Stimulated activated naive B cell treated with anti-CD40 and anti-IgM and Interleukin-4, amounts not matched to agents 10 μg/mL and 1 μg/mL and 100 μg/mL, for 72 hours (primary cell): ENCODE results near the gene APRT.

Experiments used
- ATAC-seq, 2 donors: fragments of 150-1000 bp; cut with Tn5 transposase; replicated peaks; 2 replicates each; pipeline ENCODE4 v1.10.0; 2021; ENCODE audit warnings: moderate library complexity in 1 of 2
- DNase-seq: peaks from one replicate; pipeline ENCODE4 v3.0.0; 2021
- H3K27ac Mint-ChIP-seq: one replicate; pipeline ENCODE4 v1.8.0; 2022; ENCODE audit warnings: mild to moderate bottlenecking, mixed read lengths
- H3K27me3 Mint-ChIP-seq, 2 donors: one replicate each; pipeline ENCODE4 v1.8.0; 2022; ENCODE audit warnings: mixed read lengths in 2 of 2
- H3K36me3 Mint-ChIP-seq, 2 donors: one replicate each; pipeline ENCODE4 v1.8.0; 2022; ENCODE audit warnings: mixed read lengths in 2 of 2, mild to moderate bottlenecking in 1 of 2
- H3K4me1 Mint-ChIP-seq, 2 donors: one replicate each; pipeline ENCODE4 v1.8.0; 2022; ENCODE audit warnings: mixed read lengths in 2 of 2, mild to moderate bottlenecking in 1 of 2
- H3K4me3 Mint-ChIP-seq, 2 donors: one replicate each; pipeline ENCODE4 v1.8.0; 2022; ENCODE audit warnings: mild to moderate bottlenecking in 2 of 2, mixed read lengths in 2 of 2, moderate library complexity in 1 of 2
- H3K9me3 Mint-ChIP-seq, 2 donors: one replicate each; pipeline ENCODE4 v1.8.0; 2022; ENCODE audit warnings: mixed read lengths in 2 of 2, mild to moderate bottlenecking in 1 of 2

The APRT gene

DNA sequence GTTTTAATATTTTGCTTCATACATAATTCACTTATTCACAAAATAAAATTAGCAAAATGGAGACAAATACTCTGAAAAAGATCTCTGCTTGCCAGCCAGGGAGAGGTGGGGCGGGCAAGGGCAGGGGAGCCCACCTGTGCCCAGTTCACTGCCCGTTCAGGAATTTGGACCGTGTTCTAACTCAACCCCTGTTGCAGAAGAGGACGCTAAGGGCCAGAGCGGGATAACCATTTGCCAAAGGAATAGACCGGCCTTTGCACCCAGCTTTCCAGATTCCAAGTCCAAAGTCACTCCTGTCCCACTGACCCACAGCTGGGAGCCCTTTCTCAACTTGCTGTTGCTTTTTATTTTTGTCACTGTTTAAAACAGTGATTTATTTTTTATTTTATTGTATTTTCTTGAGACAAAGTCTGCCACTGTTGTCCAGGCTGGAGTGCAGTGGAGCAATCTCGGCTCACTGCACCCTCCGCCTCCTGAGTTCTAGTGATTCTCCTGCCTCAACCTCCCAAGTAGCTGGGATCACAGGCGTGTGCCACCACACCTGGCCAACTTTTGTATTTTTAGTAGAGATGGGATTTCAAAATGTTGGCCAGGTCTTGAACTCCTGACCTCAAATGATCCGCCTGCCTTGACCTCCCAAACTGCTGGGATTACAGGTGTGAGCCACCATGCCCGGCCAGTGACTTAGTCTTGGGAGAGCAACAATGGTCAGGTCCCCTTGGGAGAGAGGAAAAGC is 24.0 kb downstream of the APRT start:
- H3K27ac Mint-ChIP-seq, result no peak overlapping the region
- H3K4me1 Mint-ChIP-seq, result peaks cover 23 to 46% of the 10 kb centered on the region in 2 donors

DNA sequence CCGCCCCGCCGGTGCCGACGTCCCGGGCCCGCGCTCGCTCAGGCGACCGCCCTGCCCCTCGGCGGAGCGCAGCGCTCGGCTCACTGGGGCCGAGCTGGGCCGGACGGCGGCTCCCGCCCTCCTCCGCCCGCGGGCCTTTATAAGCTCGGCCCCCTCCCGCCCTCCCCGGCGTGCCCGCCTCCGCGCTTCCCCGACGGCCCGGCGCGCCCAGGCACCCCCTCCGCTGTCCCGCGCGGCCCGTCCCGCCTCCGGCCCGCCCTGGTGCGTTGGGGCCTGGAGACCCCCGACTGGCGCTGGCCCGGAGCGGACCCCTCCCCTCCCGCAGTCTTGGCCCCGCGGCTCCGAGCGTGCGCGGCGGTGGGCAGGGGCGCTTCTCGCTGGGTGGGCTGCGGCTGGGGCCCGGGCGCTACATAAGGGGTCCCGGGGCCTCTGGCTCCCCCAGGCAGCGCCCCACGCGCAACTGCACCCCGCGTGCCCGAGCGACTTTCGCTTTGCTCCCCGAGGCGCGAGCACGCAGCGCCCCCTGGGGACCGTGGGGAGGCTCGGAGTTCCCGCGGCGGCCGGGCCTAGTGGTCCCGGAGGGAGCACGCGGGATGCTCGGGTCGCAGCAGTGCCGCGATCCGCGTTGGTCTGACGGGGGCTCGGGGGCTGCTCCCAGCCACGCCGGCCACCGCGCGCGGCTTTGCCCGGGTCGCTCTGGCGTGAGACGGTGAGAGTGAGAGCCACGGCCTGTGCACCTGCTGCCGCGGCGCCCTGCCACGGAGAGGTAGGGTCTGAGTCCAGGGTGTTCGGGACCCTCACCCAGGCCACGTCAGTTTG is 26.4 kb downstream of the APRT start, which contains the start of gene PIEZO1:
TSS of gene PIEZO1 (minus strand) at position 115 of the 819 bp plus-strand sequence. CDS start 256 bp downstream, outside the sequence.
- H3K27me3 Mint-ChIP-seq, result no peaks in the 10 kb centered on the region

More for the DNA sequence above, 24.0 kb downstream of the APRT start:
- Mint-ChIP-seq H3K9me3 (no peaks in the 10 kb centered on the region), H3K4me3 (no peak overlapping the region), H3K27me3 (no peaks in the 10 kb centered on the region), H3K36me3 (no peaks in the 10 kb centered on the region)
- no peak for DNase-seq
- no peak for ATAC-seq

DNA sequence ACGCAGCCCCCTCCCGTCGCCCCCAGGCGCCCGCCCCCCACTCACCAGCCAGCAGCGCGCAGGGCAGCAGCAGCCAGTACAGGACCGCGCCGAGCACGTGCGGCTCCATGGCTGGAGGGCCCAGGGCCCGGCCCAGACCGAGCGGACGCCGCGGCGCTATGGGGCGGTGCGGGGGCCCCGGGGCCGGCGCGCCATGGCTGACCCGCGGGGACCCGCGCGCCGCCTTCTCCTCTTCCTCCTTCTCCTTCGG is 26.9 kb downstream of the APRT start:
- no peaks in the 10 kb centered on the region for H3K36me3 Mint-ChIP-seq
- H3K27ac Mint-ChIP-seq, result no peak overlapping the region
- peaks cover 36 to 46% of the 10 kb centered on the region in 2 donors for H3K4me1 Mint-ChIP-seq
- DNase-seq, result no peak
- ATAC-seq, result peak; percentile 26 to 40
- H3K9me3 Mint-ChIP-seq, result no peaks in the 10 kb centered on the region
- peak overlapping the region; percentile 66 to 86 for H3K4me3 Mint-ChIP-seq
- no peaks in the 10 kb centered on the region for H3K27me3 Mint-ChIP-seq

More for the DNA sequence above, 26.4 kb downstream of the APRT start, which contains the start of gene PIEZO1:
- Mint-ChIP-seq H3K36me3 (no peaks in the 10 kb centered on the region), H3K4me1 (peaks cover 33 to 46% of the 10 kb centered on the region in 2 donors), H3K27ac (peak within 1 kb of the TSS; percentile 90), H3K9me3 (no peaks in the 10 kb centered on the region), H3K4me3 (peak within 1 kb of the TSS; percentile 66 to 86)
- peak; percentile 62 for DNase-seq
- peak; percentile 32 to 56 for ATAC-seq

DNA sequence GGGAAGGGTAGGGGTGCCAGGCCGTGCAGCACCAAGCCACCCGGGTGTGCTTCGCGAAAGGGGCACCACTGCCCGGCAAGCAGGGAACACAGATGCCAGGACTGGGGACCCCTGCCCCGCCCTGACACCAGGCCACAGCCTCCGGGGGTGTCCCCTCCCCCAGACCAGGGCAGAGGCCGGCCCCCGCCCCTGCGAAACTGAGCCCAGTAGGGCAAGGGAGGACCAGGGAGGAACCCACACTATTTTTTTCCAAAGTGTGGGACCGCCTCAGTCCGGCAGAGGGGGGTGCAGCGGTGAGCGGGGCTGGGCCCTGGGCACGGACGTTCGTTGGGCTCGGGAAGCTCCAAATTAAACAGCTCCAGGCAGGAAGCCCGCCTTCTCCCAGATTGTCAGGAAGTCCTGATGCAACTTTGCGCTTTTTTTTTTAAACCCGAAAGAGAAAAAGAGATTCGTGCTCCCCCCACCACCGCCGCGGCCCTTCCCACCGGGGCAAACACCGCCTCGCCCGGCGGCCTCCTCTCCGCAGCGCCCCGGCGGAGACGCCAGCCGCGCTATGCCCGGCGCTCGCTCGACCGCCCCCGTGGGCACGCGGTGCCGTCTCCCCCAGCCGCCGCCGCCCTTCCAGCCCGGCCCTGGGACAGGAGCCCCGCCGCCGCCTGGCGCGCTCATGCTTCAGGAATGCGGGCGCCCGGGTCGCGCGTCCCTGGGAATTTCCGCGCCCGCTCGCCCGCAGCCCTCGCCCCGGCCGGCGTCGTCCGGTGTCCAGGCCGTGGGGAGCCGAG is 27.5 kb downstream of the APRT start:
- H3K4me3 Mint-ChIP-seq, result peak overlapping the region; percentile 66 to 86
- H3K36me3 Mint-ChIP-seq, result no peaks in the 10 kb centered on the region
- ATAC-seq (peak; percentile 26 to 41), DNase-seq (no peak)
- H3K27me3 Mint-ChIP-seq, result no peaks in the 10 kb centered on the region
- peak overlapping the region; percentile 90 for H3K27ac Mint-ChIP-seq
- no peaks in the 10 kb centered on the region for H3K9me3 Mint-ChIP-seq
- H3K4me1 Mint-ChIP-seq, result peaks cover 36 to 45% of the 10 kb centered on the region in 2 donors

DNA sequence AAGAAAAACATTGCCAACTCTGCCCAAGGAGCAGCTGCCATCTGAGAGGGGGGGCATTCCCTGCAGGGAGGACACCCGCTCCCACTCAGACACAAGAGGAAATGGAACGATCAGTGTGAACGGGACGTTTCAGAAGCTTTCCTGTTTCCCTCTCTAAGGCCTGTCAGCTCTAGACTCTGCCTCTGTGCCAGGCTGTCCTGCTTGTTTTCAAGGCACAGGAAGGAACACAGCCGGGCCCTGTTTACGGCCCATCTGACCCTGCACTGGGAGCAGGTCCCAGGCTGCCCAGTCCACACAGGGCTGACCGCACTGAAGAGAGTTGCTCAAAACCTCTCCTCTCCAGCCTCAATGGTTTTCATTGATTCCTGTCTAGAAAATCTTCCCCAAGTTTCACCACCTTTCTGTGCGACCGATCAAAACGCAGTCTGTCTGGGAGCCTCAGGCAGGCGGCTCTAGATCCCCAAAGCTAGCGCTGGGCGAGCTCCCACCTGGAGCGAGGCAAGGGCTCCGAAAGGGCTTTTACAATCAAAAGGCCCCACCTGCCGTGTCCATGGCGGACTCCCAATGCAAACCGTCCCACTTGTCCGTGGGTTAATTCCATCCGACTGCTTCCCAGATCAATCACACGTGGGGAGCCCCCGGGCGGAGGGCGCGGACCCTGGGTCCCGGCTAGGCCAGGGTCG is 28.2 kb downstream of the APRT start:
- no peak for DNase-seq
- peak overlapping the region; percentile 66 to 86 for H3K4me3 Mint-ChIP-seq
- H3K27ac Mint-ChIP-seq, result peak overlapping the region; percentile 53
- no peak for ATAC-seq
- no peaks in the 10 kb centered on the region for H3K27me3 Mint-ChIP-seq
- H3K36me3 Mint-ChIP-seq, result no peaks in the 10 kb centered on the region
- peaks cover 37 to 50% of the 10 kb centered on the region in 2 donors for H3K4me1 Mint-ChIP-seq
- no peaks in the 10 kb centered on the region for H3K9me3 Mint-ChIP-seq

DNA sequence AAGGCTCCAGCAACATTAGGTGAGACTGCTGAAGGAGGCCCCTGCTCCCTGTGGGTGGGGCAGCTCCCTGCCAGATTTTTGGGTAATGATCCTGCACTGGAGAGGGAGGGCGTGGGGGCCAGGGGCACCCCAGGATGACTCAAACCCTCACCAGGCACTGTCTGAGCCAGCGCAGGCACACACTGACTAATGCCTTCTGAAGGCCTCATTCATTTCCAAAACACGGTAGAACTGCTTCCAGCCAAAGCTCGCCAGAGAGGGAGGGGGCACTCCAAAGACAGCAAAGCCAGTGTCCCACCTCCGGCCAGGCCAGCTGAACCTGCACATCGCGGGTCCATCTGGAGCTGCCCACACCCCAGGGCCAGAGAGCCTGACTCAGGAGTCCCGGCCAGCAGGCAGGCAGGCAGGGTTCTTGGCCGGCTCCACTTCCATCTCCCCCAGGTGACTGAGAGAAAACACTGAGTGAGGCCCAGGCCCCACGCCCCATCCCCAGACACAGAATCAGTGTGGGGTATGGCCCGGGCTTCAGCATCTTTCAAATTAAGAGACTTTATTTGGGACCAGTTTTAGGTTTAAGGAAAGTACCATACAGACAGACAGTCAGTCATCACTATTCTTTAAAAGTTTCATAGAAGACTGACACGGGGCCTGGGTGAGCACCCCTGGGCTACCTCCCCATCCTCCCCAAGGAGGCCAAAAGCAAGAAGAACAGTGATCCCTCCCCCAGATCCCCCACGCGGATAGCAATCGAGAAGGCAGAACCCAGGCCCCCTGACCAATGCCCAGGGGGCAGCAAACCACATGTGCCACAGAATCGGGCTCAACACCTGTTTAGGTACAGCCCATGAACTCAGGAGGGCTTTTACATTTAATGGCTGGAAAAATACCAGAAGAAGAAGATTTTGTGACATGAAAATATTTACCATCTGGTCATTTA is 29.0 kb downstream of the APRT start:
- peaks cover 2% of the 10 kb centered on the region in 2 donors for H3K36me3 Mint-ChIP-seq
- H3K9me3 Mint-ChIP-seq, result no peaks in the 10 kb centered on the region
- no peak for DNase-seq
- peak overlapping the region; percentile 11 for H3K27ac Mint-ChIP-seq
- peaks cover 45 to 59% of the 10 kb centered on the region in 2 donors for H3K4me1 Mint-ChIP-seq
- peak overlapping the region; percentile 66 to 86 for H3K4me3 Mint-ChIP-seq
- peak; percentile 23 to 40 for ATAC-seq
- no peaks in the 10 kb centered on the region for H3K27me3 Mint-ChIP-seq

DNA sequence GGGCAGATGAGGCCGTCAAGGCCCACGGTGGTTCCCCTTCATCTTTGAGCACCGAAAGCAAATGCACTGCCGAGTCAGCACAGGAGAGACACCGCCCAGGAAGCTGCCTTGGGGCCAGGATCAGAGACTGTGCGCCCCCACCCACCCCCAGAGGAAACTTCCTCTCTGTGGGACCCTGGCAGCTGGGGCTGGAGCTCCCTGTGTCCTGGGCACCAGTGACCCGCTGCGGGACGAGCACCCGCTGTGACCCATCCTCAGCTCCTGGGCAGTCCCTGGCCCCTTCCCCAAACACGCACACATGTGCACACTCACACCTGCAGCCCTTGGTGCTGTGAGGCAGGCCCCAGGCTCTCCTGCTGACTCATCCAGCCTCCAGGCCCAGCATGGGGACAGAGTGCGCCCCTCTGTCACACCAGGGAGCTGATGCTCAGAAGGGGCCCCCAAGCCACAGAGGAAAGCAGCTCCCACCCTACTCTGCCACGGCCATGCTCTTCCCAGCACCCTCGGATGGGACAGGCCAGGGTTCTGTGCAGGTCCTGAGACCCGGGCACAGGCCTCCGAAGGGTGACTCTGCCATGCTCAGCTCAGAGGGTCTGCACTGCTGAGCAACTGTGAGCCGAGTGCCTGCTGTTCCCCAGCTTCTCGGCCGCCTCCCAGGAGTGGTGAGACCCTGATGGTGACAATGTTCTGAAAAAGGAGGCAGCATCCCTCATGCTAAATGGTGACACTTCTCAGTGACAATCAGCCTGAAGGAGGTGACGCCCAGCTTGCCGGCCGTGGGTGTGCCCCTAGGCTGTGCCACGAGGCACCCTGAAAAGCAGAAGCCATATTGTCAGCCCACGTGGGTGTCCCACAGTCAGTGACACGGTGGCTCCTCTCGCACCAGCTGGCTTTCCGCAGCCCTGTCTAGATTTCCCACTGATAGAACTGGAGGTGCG is 30.3 kb downstream of the APRT start:
- no peak for DNase-seq
- peaks cover 50 to 62% of the 10 kb centered on the region in 2 donors for H3K4me1 Mint-ChIP-seq
- ATAC-seq, result peak; percentile 48 to 63

DNA sequence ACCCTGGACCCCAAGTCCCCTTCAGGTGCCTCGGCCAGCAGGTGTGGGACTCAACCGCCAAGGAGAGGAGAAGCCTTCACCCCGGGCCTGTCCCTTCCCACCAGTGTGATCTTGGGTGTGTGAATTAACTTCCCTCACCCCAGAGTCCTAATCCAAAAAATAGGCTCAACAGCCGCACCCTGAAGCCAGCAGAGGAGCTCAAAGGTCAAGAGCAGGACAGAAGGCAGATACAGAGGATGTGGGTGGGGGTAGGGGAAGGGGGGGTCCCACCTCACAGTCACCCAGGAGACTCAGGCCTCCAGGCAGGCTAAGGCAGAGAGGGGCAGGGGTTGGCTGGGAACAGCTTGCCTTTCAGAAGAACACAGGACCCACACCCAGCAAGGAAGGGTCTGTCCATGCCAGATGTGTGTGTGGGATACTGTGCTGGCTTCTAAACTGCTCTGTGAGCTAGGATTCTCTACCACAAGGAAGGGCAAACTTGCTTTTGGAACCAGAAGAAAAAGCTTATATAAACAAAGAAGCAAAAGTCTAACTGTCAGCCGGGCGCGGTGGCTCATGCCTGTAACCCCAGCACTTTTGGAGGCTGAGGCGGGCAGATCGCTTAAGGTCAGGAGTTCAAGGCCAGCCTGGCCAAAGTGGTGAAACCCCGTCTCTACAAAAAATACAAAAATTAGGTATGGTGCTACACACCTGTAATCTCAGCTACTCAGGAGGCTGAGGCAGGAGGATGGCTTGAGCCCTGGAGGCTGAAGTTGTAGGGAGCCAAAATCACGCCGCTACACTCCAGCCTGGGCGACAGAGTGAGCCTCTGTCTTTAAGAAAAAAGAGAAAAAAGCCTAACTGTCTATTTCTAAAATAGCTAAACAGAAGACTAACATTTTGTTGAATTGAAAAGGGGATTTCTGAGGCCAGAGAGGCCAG is 31.3 kb downstream of the APRT start:
- H3K27me3 Mint-ChIP-seq, result no peaks in the 10 kb centered on the region
- DNase-seq (no peak), ATAC-seq (peak in 1 of 2 donors; percentile 0)
- peak overlapping the region; percentile 77 for H3K27ac Mint-ChIP-seq
- H3K4me3 Mint-ChIP-seq, result peak overlapping the region; percentile 66 to 86
- no peaks in the 10 kb centered on the region for H3K9me3 Mint-ChIP-seq
- H3K4me1 Mint-ChIP-seq, result peaks cover 48 to 68% of the 10 kb centered on the region in 2 donors
- H3K36me3 Mint-ChIP-seq, result peaks cover 8 to 14% of the 10 kb centered on the region in 2 donors

More for the DNA sequence above, 30.3 kb downstream of the APRT start:
- no peaks in the 10 kb centered on the region for H3K9me3 Mint-ChIP-seq
- H3K27me3 Mint-ChIP-seq, result no peaks in the 10 kb centered on the region
- peak overlapping the region; percentile 11 for H3K27ac Mint-ChIP-seq
- H3K4me3 Mint-ChIP-seq, result peak overlapping the region; percentile 66 to 86
- H3K36me3 Mint-ChIP-seq, result peaks cover 7 to 10% of the 10 kb centered on the region in 2 donors

DNA sequence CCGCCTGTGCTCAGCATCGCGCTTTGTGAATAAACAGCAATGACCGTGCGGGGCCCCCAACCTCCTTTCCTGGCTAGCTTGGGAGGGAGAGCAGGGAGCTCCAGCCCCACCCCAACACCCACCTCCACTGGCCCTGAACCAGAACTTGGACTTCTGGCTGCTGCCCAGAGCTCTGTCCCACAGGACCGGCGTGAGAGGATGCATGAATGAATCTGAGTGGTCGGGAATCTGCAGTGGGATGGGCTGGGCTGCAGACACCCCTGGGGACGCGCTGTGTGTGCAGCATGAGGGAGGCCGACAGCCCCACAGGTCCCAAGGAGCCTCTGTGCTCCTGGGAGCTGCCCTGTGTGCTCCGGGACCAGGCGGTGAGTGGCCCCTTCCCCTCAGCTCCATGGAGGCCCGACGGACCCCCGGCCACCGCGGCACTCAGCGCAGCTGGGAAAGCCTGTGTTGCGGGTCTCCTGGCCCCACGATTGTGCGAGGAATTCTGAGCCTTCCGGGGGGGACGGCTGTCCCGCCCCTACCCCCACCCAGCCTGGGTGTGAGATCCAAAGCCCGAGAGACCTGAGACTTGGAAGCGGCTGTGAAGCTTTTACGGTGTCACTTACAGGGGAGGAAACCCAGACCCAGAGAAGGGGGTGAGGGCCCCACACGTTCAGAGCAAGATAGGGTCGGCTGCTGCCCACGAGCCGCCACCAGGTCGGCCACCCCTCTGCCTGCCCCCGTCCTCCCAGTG is 32.2 kb downstream of the APRT start:
- no peak for ATAC-seq
- no peak overlapping the region for H3K4me3 Mint-ChIP-seq

DNA sequence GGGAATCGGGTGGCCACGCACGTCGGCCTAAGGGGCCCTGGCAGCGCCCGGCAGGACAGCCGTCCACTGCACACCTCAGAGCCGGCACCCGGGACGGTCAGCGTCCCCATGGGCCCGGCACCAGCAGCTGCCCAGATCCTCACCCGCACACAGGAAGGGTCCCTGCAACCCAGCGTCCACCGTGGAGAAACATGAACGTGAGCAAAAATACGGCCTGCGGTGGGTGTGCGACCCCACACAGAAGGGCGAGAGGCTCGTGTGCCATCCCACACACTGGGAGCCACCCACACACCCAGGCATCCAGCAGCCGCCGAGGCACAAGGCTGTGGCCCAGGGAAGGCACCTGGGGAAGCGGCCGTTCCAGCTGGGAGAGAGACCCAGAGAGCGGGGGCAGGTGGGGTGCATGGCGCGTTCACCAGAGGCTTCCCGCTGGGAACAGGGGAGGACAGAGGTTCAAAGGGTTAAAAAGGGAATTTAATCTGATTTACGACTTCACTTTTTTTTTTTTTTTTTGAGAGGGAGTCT is 33.1 kb downstream of the APRT start:
- Mint-ChIP-seq H3K4me3 (no peak overlapping the region), H3K27ac (no peak overlapping the region), H3K4me1 (peaks cover 48 to 64% of the 10 kb centered on the region in 2 donors), H3K36me3 (peaks cover 10 to 20% of the 10 kb centered on the region in 2 donors), H3K9me3 (no peaks in the 10 kb centered on the region), H3K27me3 (no peaks in the 10 kb centered on the region)
- no peak for DNase-seq
- ATAC-seq, result no peak

More for the DNA sequence above, 32.2 kb downstream of the APRT start:
- DNase-seq, result no peak
- no peaks in the 10 kb centered on the region for H3K27me3 Mint-ChIP-seq
- H3K36me3 Mint-ChIP-seq, result peaks cover 10 to 19% of the 10 kb centered on the region in 2 donors
- H3K27ac Mint-ChIP-seq, result peak overlapping the region; percentile 77
- peaks cover 48 to 68% of the 10 kb centered on the region in 2 donors for H3K4me1 Mint-ChIP-seq
- no peaks in the 10 kb centered on the region for H3K9me3 Mint-ChIP-seq

DNA sequence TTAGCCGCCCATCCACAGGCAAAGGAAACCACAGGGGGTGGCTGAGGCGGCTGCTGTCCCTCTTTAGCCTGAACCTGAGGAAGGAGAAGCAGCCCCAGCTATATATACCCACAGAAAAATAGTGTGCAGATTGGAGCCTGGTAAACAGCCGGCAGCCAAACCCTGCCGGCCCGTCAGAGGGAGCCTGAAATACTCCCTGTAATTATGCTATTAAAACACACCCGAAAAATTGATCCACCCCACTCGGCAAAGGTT is 33.5 kb downstream of the APRT start:
- DNase-seq (no peak), ATAC-seq (no peak)
- H3K9me3 Mint-ChIP-seq, result no peaks in the 10 kb centered on the region
- peaks cover 49 to 60% of the 10 kb centered on the region in 2 donors for H3K4me1 Mint-ChIP-seq
- peak overlapping the region; percentile 37 for H3K27ac Mint-ChIP-seq
- H3K36me3 Mint-ChIP-seq, result peaks cover 10 to 20% of the 10 kb centered on the region in 2 donors
- H3K27me3 Mint-ChIP-seq, result no peaks in the 10 kb centered on the region
- peak overlapping the region in 1 of 2 donors; percentile 25 for H3K4me3 Mint-ChIP-seq
